Placental pericyte (primary cell): ENCODE results near the gene RBM3. TPM values are rescaled to one million over a fixed set of nuclear protein-coding genes. Genes with fewer than 3 reads are reported as not detected.

Experiments used
- small RNA-seq: library from RNA; depleted of rRNA; stranded (forward); fragments of <200 nt; gene quantifications from one replicate; pipeline ENCODE3, GENCODE V24; 2012; ENCODE audit warnings: low replicate concordance
- total RNA-seq: library from RNA; depleted of rRNA; stranded (reverse); fragments of >200 nt; gene quantifications from 2 replicates; pipeline ENCODE4 v1.2.3, GENCODE V29; 2012

The RBM3 gene
- total RNA-seq, result 367 and 438 TPM in 2 replicates

GRCh38 chrX:48574270-48575266 lies at the start of gene RBM3:
TSS of gene RBM3 (plus strand) at chrX:48574484. CDS start at chrX:48575181, 697 bp downstream.

GRCh38 chrX:48539345-48540027 lies 34.8 kb upstream of the RBM3 start, which contains the start of gene TBC1D25:
TSS of gene TBC1D25 (plus strand) at chrX:48539714. CDS start at chrX:48539798, 84 bp downstream.

GRCh38 chrX:48597353-48598264 lies 23.3 kb downstream of the RBM3 start, which contains the start of gene WDR13:
TSS of gene WDR13 (plus strand) at chrX:48597492. CDS start at chrX:48597997, 505 bp downstream.

Small RNA genes within 50 kb of the gene (small RNA-seq; reads per million reads assigned to genes)
- not detected for gene MRPL32P1

Other genes with a start within 250 kb of the RBM3 start
- not detected in 2 replicates for gene SSX3, start 217.8 kb upstream of the RBM3 start, total RNA-seq
- not detected in 2 replicates for gene SSX4, start 190.9 kb upstream of the RBM3 start, total RNA-seq
- gene SSX4B, start 162.5 kb upstream of the RBM3 start, total RNA-seq, result not detected in 2 replicates
- gene SLC38A5, start 104.2 kb upstream of the RBM3 start, total RNA-seq, result 2.2 and 18.9 TPM in 2 replicates
- gene FTSJ1, start 98.3 kb upstream of the RBM3 start, total RNA-seq, result 77.7 and 117 TPM in 2 replicates
- gene PORCN, start 65.5 kb upstream of the RBM3 start, total RNA-seq, result 15.5 and 15.9 TPM in 2 replicates
- 119 and 127 TPM in 2 replicates for gene EBP, start 52.7 kb upstream of the RBM3 start, total RNA-seq
- 11.8 and 12.6 TPM in 2 replicates for gene TBC1D25, start 34.8 kb upstream of the RBM3 start, total RNA-seq
- gene WDR13, start 23.0 kb downstream of the RBM3 start, total RNA-seq, result 88.8 and 132 TPM in 2 replicates
- 0.14 TPM in 1 of 2 replicates, not detected in the other for gene WAS, start 109.3 kb downstream of the RBM3 start, total RNA-seq
- gene SUV39H1, start 122.2 kb downstream of the RBM3 start, total RNA-seq, result 4.2 and 20.0 TPM in 2 replicates
- gene GLOD5, start 187.3 kb downstream of the RBM3 start, total RNA-seq, result not detected in 2 replicates
- gene GATA1, start 212.1 kb downstream of the RBM3 start, total RNA-seq, result not detected in 2 replicates
- 28.0 and 37.2 TPM in 2 replicates for gene HDAC6, start 227.6 kb downstream of the RBM3 start, total RNA-seq